Activated gamma-delta T cell treated with Interleukin-2 at 50 U/mL for 16 hours (primary cell): ENCODE data around the gene NFATC3.

Experiments
- DNase-seq: peaks from one replicate; pipeline ENCODE4 v3.0.0-alpha.2; 2020

Gene NFATC3

GRCh38 chr16:68233085-68233834 is 148.1 kb downstream of the NFATC3 start:
- DNase-seq, result no peak

GRCh38 chr16:68233835-68234187 is 148.6 kb downstream of the NFATC3 start:
- no peak for DNase-seq

- DNase-seq, result no peak
Measured at GRCh38 chr16:68234188-68235107, 149.3 kb downstream of the NFATC3 start.

- DNase-seq, result no peak
Measured at GRCh38 chr16:68235108-68235886, 150.1 kb downstream of the NFATC3 start.

GRCh38 chr16:68235887-68236136 is 150.6 kb downstream of the NFATC3 start, which contains the start of gene ESRP2:
Gene ESRP2 (minus strand): TSS chr16:68236127. CDS start chr16:68236045, 82 bp downstream.
- no peak for DNase-seq

- no peak for DNase-seq
Measured at GRCh38 chr16:68236137-68236825, 151.1 kb downstream of the NFATC3 start.

GRCh38 chr16:68236826-68237242 is 151.7 kb downstream of the NFATC3 start:
- DNase-seq, result no peak

GRCh38 chr16:68237243-68238028 is 152.3 kb downstream of the NFATC3 start:
- peak; percentile 77 for DNase-seq

GRCh38 chr16:68238029-68238345 is 152.8 kb downstream of the NFATC3 start:
- DNase-seq, result no peak

- no peak for DNase-seq
Measured at GRCh38 chr16:68242085-68242484, 156.9 kb downstream of the NFATC3 start.

- DNase-seq, result no peak
Measured at GRCh38 chr16:68242926-68243858, 158.0 kb downstream of the NFATC3 start.

- no peak for DNase-seq
Measured at GRCh38 chr16:68244481-68244902, 159.3 kb downstream of the NFATC3 start.

GRCh38 chr16:68244903-68245853 is 160.0 kb downstream of the NFATC3 start, which contains the start of gene PLA2G15:
Gene PLA2G15 (plus strand): TSS chr16:68245373. CDS start chr16:68245427, 54 bp downstream.
- DNase-seq, result peak; percentile 96

GRCh38 chr16:68246121-68246520 is 161.0 kb downstream of the NFATC3 start:
- no peak for DNase-seq

GRCh38 chr16:68246666-68247065 is 161.5 kb downstream of the NFATC3 start:
- no peak for DNase-seq

- no peak for DNase-seq
Measured at GRCh38 chr16:68247400-68247799, 162.2 kb downstream of the NFATC3 start.

- no peak for DNase-seq
Measured at GRCh38 chr16:68247932-68248331, 162.8 kb downstream of the NFATC3 start.

- no peak for DNase-seq
Measured at GRCh38 chr16:68249371-68249770, 164.2 kb downstream of the NFATC3 start.

- no peak for DNase-seq
Measured at GRCh38 chr16:68250951-68251350, 165.8 kb downstream of the NFATC3 start.

GRCh38 chr16:68251832-68252231 is 166.7 kb downstream of the NFATC3 start:
- no peak for DNase-seq
